ENCODE results near the gene SH3PXD2A. TPM values are rescaled to one million over a fixed set of nuclear protein-coding genes. Genes with fewer than 3 reads are reported as not detected.

The SH3PXD2A gene
- total RNA-seq, 1 donor from 2014 or later: 2.3 TPM

DNA sequence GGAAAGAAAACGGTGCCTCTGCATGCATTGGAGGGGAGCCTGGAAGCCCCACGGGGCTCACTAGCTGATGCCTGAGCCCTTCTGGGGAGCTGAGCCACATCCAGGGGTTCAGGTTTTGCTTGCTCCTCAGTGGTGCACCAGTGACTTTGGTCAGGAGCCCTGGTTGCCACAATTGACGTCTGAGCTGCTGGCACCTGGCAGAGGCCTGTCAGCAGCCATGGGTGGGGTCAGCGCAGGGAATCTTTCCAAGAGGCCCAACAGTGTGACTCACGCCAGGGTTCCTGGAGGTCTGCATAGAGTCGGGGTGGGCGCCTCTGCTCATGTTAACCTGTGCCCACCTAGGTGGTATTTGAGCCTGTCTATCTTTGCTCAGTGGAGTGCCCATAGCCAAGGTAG lies 223.1 kb downstream of the SH3PXD2A start:
- H3K36me3 Mint-ChIP-seq: no peaks in the 10 kb centered on the region
- Histone ChIP-seq H3K79me2 (ENCODE audit: low read depth) (no peaks in the 10 kb centered on the region), H3K27me3 (no peaks in the 10 kb centered on the region)

DNA sequence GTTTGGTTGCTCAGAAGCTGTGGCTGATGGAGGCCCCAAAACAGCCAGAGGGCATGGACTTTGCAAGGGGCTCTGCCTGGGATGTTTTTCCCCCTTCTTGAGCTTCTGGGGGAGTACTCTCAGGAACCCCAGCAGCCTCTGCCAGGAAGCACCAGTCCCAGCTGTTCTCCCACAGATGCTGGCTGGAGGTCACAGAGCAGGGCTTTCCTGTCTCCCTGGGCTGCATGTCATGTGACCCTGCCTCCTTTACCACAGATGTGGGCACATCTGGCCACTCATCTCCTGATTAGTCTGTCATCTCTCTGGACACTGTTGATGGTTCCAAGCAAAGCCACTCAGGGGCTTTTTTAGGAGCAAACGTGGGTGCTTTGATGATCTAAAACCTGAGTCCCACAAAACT lies 225.2 kb downstream of the SH3PXD2A start:
- peaks cover 2% of the 10 kb centered on the region for H3K36me3 Mint-ChIP-seq
- Histone ChIP-seq H3K4me2 (no peak overlapping the region), H3K27me3 (no peaks in the 10 kb centered on the region), H4K20me1 (ENCODE audit: low read depth) (no peaks in the 10 kb centered on the region), H3K9me3 (ENCODE audit: low read depth) (no peaks in the 10 kb centered on the region), H3K4me3 (no peak overlapping the region), H3K9ac (no peak overlapping the region), H3K79me2 (ENCODE audit: low read depth) (no peaks in the 10 kb centered on the region), H3K36me3 (no peaks in the 10 kb centered on the region), H3F3A (ENCODE audit: low read depth) (no peaks in the 10 kb centered on the region), H3K4me1 (peaks cover 13% of the 10 kb centered on the region), H2AFZ (replicated peaks) (no peak overlapping the region), H3K27ac (no peak overlapping the region)
- H3K4me1 Mint-ChIP-seq: peaks cover 3% of the 10 kb centered on the region
- H3K27ac Mint-ChIP-seq: no peak overlapping the region
- TF ChIP-seq, protein P1, sequence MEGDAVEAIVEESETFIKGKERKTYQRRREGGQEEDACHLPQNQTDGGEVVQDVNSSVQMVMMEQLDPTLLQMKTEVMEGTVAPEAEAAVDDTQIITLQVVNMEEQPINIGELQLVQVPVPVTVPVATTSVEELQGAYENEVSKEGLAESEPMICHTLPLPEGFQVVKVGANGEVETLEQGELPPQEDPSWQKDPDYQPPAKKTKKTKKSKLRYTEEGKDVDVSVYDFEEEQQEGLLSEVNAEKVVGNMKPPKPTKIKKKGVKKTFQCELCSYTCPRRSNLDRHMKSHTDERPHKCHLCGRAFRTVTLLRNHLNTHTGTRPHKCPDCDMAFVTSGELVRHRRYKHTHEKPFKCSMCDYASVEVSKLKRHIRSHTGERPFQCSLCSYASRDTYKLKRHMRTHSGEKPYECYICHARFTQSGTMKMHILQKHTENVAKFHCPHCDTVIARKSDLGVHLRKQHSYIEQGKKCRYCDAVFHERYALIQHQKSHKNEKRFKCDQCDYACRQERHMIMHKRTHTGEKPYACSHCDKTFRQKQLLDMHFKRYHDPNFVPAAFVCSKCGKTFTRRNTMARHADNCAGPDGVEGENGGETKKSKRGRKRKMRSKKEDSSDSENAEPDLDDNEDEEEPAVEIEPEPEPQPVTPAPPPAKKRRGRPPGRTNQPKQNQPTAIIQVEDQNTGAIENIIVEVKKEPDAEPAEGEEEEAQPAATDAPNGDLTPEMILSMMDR (IDR thresholded peaks at IDR 0.05): no peak
- TF ChIP-seq EZH2 (IDR thresholded peaks at IDR 0.05): no peak
- TF ChIP-seq EZH2phosphoT487 (IDR thresholded peaks at IDR 0.05): no peak
- no peak for DNase-seq (ENCODE audit: low spot score)
- no peaks in the 10 kb centered on the region for H3K9me3 Mint-ChIP-seq
- peaks cover 2% of the 10 kb centered on the region for H3K27me3 Mint-ChIP-seq (ENCODE audit: insufficient read depth, low read depth)
- no peak overlapping the region for H3K4me3 Mint-ChIP-seq

More for the DNA sequence above, 223.1 kb downstream of the SH3PXD2A start:
- Histone ChIP-seq H3K4me1 (peaks cover 29% of the 10 kb centered on the region), H3K36me3 (no peaks in the 10 kb centered on the region), H3K4me2 (no peak overlapping the region), H3K9me3 (ENCODE audit: low read depth) (no peaks in the 10 kb centered on the region), H3F3A (ENCODE audit: low read depth) (peaks cover 20% of the 10 kb centered on the region), H3K9ac (no peak overlapping the region), H3K4me3 (no peak overlapping the region), H4K20me1 (ENCODE audit: low read depth) (peaks cover 5% of the 10 kb centered on the region), H3K27ac (no peak overlapping the region), H2AFZ (replicated peaks) (no peak overlapping the region)
- H3K27me3 Mint-ChIP-seq (ENCODE audit: insufficient read depth, low read depth): peaks cover 5% of the 10 kb centered on the region
- no peak overlapping the region for H3K27ac Mint-ChIP-seq
- no peak for DNase-seq (ENCODE audit: low spot score)
- H3K9me3 Mint-ChIP-seq: no peaks in the 10 kb centered on the region
- H3K4me1 Mint-ChIP-seq: peaks cover 14% of the 10 kb centered on the region
- TF ChIP-seq EZH2phosphoT487 (IDR thresholded peaks at IDR 0.05) (no peak), EZH2 (IDR thresholded peaks at IDR 0.05) (no peak)
- TF ChIP-seq, protein P1 (IDR thresholded peaks at IDR 0.05): no peak
- H3K4me3 Mint-ChIP-seq: no peak overlapping the region

DNA sequence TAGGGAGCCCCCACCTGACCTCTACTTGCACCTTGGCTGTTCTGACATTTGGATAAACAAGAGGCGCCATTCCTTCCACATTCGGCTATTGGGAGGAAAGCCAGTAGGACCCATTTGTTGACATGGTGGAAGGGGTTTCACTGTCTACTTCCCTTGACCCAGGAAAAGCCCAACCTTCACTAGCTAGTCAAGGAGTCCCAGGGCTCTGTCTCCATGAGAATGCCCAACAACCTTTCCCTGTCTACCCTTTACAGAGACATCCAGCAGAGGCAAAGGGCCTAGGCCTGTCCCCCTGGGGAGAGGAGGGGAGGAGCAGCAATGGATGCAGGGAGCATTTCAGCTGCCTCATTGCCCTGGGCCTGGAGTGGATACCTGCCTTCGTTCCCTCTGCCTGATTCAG lies 225.8 kb downstream of the SH3PXD2A start:
- no peak for DNase-seq (ENCODE audit: low spot score)
- Mint-ChIP-seq H3K9me3 (no peaks in the 10 kb centered on the region), H3K36me3 (peaks cover 2% of the 10 kb centered on the region), H3K27me3 (ENCODE audit: insufficient read depth, low read depth) (peaks cover 2% of the 10 kb centered on the region), H3K4me3 (no peak overlapping the region), H3K27ac (no peak overlapping the region), H3K4me1 (peaks cover 3% of the 10 kb centered on the region)
- Histone ChIP-seq H3K9ac (no peak overlapping the region), H3K4me1 (peaks cover 7% of the 10 kb centered on the region), H3K36me3 (no peaks in the 10 kb centered on the region), H3K9me3 (ENCODE audit: low read depth) (no peaks in the 10 kb centered on the region), H3K4me3 (no peak overlapping the region), H4K20me1 (ENCODE audit: low read depth) (no peaks in the 10 kb centered on the region), H3K4me2 (no peak overlapping the region), H3K27me3 (no peaks in the 10 kb centered on the region), H2AFZ (replicated peaks) (no peak overlapping the region), H3K79me2 (ENCODE audit: low read depth) (no peaks in the 10 kb centered on the region), H3K27ac (no peak overlapping the region), H3F3A (ENCODE audit: low read depth) (no peaks in the 10 kb centered on the region)
- TF ChIP-seq, protein P1 (IDR thresholded peaks at IDR 0.05): no peak
- TF ChIP-seq EZH2phosphoT487 (IDR thresholded peaks at IDR 0.05) (no peak), EZH2 (IDR thresholded peaks at IDR 0.05) (no peak)

All from neural progenitor cell (in vitro differentiated cells).